ENCODE results near the gene PLCD3.

The PLCD3 gene

DNA sequence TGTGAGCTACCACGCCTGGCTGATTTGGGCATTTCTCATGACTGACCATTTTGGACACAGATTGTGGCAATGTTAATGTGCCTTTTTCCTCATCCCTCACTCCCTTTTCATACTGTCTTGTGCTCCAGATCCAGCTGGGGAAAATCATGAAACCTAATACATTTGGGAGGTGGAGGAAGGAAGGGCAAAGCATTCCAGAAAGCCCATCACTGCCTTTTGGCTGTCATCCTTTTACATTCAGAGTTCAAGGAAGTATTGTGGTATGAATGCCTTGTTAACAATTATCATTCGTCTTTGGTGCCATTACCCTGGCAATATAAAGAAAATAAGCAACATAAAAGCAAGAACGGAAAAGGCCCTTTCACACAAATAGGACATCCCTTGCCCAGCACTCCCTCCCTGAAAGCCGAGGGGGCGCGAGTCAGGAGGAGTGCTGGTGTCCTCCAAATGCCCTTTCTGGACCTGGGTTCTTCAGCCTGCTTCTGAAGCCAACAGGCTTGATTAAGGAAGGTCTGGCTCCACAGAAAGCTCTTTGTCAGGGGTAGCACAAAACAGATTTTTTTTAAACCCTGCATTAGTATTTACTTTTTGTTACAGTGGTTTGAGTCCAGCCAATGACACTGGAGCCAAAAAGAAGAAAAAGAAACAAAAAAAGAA lies 51.1 kb downstream of the PLCD3 start:
- H3K4me1 ChIP-seq (ENCODE audit: control insufficient read depth, low read length) = peaks cover 5% of the 10 kb centered on the region
- peaks cover 47% of the 10 kb centered on the region for H3K79me2 ChIP-seq (ENCODE audit: control insufficient read depth, low read length)
- no peak for TF ChIP-seq EZH2phosphoT487 (IDR thresholded peaks at IDR 0.05; ENCODE audit: borderline replicate concordance, low read length)
- no peak for TF ChIP-seq CTCF (IDR thresholded peaks at IDR 0.05; ENCODE audit: low read depth, low read length, poor library complexity, severe bottlenecking)
- no peak overlapping the region for H3K4me3 ChIP-seq (ENCODE audit: low read length)
- no peaks in the 10 kb centered on the region for H3K9me2 ChIP-seq (replicated peaks; ENCODE audit: control insufficient read depth, low read length)
- no peaks in the 10 kb centered on the region for H4K20me1 ChIP-seq (ENCODE audit: control insufficient read depth, insufficient read depth, low read depth, low read length)
- H3K36me3 ChIP-seq (ENCODE audit: control insufficient read depth, low read length) = peaks cover 58% of the 10 kb centered on the region
- H3K27me3 ChIP-seq (ENCODE audit: control insufficient read depth, low read length) = no peaks in the 10 kb centered on the region
- no peaks in the 10 kb centered on the region for H3K9me3 ChIP-seq (ENCODE audit: control insufficient read depth, insufficient read depth, low read length)
- peaks cover 5% of the 10 kb centered on the region for H3F3A ChIP-seq (ENCODE audit: control insufficient read depth, insufficient read depth)
- no peak overlapping the region for H3K4me2 ChIP-seq (ENCODE audit: low read length)
- no peak overlapping the region for H3K27ac ChIP-seq (ENCODE audit: low read depth, low read length)

GRCh38 chr17:45077643-45078042 lies 54.7 kb downstream of the PLCD3 start:
- Histone ChIP-seq H3K9me2 (replicated peaks; ENCODE audit: control insufficient read depth, low read length) (no peaks in the 10 kb centered on the region), H4K20me1 (ENCODE audit: control insufficient read depth, insufficient read depth, low read depth, low read length) (peaks cover 4% of the 10 kb centered on the region; the same call in 1 of the 2 replicates), H3K4me3 (ENCODE audit: low read length) (no peak overlapping the region), H3K4me1 (ENCODE audit: control insufficient read depth, low read length) (peaks cover 5% of the 10 kb centered on the region), H3K27ac (ENCODE audit: low read depth, low read length) (no peak overlapping the region), H3F3A (ENCODE audit: control insufficient read depth, insufficient read depth) (peaks cover 5% of the 10 kb centered on the region), H3K27me3 (ENCODE audit: control insufficient read depth, low read length) (no peaks in the 10 kb centered on the region), H3K79me2 (ENCODE audit: control insufficient read depth, low read length) (peaks cover 82% of the 10 kb centered on the region), H3K9me3 (ENCODE audit: control insufficient read depth, insufficient read depth, low read length) (no peaks in the 10 kb centered on the region), H3K36me3 (ENCODE audit: control insufficient read depth, low read length) (peaks cover 56% of the 10 kb centered on the region), H3K4me2 (ENCODE audit: low read length) (no peak overlapping the region)
- TF ChIP-seq CTCF (IDR thresholded peaks at IDR 0.05; ENCODE audit: low read depth, low read length, poor library complexity, severe bottlenecking) = no peak
- no peak for TF ChIP-seq EZH2phosphoT487 (IDR thresholded peaks at IDR 0.05; ENCODE audit: borderline replicate concordance, low read length)

GRCh38 chr17:45073414-45074070 lies 58.8 kb downstream of the PLCD3 start:
- no peak overlapping the region for H3K27ac ChIP-seq (ENCODE audit: low read depth, low read length)

More at GRCh38 chr17:45073414-45074070, 58.8 kb downstream of the PLCD3 start:
- peaks cover 5% of the 10 kb centered on the region for H3K4me1 ChIP-seq (ENCODE audit: control insufficient read depth, low read length)
- peaks cover 55% of the 10 kb centered on the region for H3K36me3 ChIP-seq (ENCODE audit: control insufficient read depth, low read length)
- peaks cover 5% of the 10 kb centered on the region for H3F3A ChIP-seq (ENCODE audit: control insufficient read depth, insufficient read depth)
- H3K4me3 ChIP-seq (ENCODE audit: low read length) = no peak overlapping the region
- H3K27me3 ChIP-seq (ENCODE audit: control insufficient read depth, low read length) = no peaks in the 10 kb centered on the region
- H3K9me2 ChIP-seq (replicated peaks; ENCODE audit: control insufficient read depth, low read length) = no peaks in the 10 kb centered on the region
- no peak for TF ChIP-seq CTCF (IDR thresholded peaks at IDR 0.05; ENCODE audit: low read depth, low read length, poor library complexity, severe bottlenecking)
- TF ChIP-seq EZH2phosphoT487 (IDR thresholded peaks at IDR 0.05; ENCODE audit: borderline replicate concordance, low read length) = no peak
- H4K20me1 ChIP-seq (ENCODE audit: control insufficient read depth, insufficient read depth, low read depth, low read length) = peaks cover 9% of the 10 kb centered on the region; the same call in 1 of the 2 replicates
- H3K79me2 ChIP-seq (ENCODE audit: control insufficient read depth, low read length) = peaks cover 92% of the 10 kb centered on the region
- no peaks in the 10 kb centered on the region for H3K9me3 ChIP-seq (ENCODE audit: control insufficient read depth, insufficient read depth, low read length)
- H3K4me2 ChIP-seq (ENCODE audit: low read length) = no peak overlapping the region

All from DOHH2 (cell line).